NCI-H460 (cell line): ENCODE data around the gene CAPN15. TPM values are rescaled to one million over a fixed set of nuclear protein-coding genes. Genes with fewer than 3 reads are reported as not detected.

ENCODE experiments used
- DNase-seq: peaks from one replicate; pipeline ENCODE4 v3.0.0-alpha.2; 2016; ENCODE audit warnings: low read depth; ENCODE audit errors: extremely low read depth
- total RNA-seq: library from RNA; depleted of rRNA; stranded (reverse); fragments of >200 nt; shearing (Covaris generic); gene quantifications from 2 replicates; pipeline ENCODE4 v1.2.3, GENCODE V29; 2014

CAPN15 gene
- total RNA-seq, 1 experiment from 2014 or later = 32.4 TPM

DNA sequence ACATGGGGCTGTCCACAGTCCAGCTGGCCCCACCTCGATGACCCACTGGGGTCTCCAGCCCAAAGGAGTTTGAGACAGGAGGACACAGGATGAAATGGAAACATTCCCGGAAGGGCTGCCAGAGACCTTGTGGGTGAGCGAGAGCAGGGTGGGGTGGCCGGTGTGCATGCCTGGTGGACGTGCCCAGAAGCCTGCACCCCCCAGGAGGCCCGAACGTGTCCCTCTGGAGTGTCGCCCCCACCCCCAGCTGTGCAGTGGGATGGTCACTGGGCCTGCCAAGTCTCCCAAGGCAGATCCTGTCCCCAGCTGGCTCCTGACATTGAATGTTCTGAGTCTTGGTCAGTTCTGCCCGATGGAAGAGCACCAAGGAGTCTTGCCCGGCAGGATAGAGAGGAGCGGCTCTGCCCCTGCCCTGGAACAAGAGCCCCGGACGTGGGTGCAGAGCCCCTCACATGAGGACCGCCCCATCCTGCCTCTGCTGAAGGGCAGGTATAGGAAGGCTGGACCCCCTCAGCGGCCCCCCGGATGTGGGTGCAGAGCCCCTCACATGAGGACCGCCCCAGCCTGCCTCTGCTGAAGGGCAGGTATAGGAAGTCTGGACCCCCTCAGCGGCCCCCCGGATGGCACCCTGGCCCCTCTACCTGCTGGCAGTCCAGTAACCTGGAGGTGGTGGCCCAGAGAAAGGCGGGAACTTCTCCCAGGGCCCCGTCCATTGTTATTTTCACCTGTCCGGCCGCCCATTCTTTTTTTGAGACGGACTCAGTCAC, 3.1 kb upstream of the CAPN15 start:
- no peak for DNase-seq

DNA sequence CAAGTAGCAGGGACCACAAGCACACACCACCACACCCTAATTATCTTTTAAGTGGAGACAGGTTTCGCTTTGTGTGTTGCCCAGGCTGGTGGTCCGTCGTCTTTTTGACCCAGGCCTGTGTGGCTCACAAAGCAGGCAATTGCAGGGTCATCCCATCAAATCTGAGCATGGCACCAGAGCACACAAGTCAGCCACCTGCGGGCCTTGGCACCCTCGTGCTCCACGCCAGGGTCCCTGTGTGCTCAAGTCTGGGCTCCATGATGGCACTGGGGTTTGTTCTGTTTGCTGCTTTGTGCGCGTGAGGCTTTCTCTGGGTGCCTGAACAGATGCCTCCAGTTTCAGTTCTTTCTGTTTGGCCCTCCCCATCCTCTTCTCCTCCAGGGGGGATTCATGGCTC, 2.4 kb upstream of the CAPN15 start:
- no peak for DNase-seq

DNA sequence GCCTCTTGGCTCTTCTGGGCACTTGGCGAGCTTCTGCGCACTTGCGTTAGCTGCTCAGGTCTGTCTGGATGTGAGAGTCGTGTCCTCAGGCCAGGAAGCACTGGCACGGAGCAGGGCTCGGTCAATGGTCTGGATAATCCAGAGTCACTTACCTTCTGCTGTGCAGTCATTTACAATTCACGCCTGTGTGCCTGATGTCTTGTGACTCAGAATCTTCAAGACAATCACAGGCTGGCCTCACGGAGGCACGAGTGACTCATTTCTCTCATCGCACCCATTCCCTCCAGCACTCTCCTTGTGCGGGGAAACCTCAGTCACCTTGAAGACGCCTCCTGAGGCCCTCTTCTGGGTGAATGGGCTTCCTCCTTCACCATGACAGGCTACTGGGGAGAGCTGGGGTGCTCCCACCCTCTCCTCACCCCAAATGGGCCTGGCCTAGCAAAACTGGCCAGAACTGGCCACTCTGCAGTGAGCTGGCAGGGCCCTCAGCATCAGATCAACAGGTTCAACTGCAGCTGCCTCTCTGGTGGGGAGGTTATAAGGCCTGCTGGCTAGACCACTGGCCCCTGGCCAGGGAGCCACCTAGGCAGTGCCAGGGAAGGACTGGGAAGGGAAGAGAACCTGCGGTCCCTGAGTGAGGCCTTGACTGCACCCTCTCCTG, 1.9 kb upstream of the CAPN15 start:
- peak; percentile 59 for DNase-seq

DNA sequence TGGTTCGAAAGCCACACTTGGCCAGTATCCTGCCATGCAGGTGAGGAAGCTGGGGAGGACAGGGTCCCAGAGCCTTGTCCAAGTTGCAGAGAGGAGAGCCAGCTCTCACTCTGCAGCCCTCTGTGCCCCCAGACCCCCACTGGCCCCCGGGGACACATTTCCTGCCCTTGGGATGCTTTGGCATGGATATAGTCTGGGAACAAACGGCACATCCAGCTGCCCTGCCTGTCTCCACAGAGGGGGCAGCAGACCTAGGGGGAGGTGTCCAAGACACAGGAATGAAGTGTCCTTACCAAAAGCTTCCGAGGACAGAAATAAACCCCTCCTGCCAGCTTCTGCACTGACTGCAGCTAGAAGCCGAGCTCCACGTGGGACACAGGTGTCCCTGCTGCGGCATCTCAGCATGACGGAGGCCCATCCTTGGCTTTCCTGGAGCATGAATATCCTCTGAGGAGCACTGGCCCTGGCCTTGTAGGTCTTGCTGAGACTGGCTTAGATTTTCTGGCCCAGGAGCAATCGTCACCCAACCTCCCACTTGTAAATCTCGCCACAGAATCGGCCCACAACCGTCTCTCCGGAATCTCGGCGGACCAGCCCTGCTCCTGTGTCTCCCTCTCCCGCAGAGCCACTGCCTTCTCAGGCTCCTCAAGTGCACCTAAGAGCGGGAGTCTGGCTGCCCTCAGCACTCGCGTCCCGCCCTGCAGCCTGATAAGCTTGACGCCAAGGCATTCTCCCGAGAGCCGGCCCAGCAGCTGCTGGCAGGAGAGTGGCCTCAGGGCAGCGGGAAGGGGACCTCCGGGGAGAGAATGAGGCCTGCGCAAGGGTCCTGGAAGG, 1.1 kb upstream of the CAPN15 start:
- no peak for DNase-seq

DNA sequence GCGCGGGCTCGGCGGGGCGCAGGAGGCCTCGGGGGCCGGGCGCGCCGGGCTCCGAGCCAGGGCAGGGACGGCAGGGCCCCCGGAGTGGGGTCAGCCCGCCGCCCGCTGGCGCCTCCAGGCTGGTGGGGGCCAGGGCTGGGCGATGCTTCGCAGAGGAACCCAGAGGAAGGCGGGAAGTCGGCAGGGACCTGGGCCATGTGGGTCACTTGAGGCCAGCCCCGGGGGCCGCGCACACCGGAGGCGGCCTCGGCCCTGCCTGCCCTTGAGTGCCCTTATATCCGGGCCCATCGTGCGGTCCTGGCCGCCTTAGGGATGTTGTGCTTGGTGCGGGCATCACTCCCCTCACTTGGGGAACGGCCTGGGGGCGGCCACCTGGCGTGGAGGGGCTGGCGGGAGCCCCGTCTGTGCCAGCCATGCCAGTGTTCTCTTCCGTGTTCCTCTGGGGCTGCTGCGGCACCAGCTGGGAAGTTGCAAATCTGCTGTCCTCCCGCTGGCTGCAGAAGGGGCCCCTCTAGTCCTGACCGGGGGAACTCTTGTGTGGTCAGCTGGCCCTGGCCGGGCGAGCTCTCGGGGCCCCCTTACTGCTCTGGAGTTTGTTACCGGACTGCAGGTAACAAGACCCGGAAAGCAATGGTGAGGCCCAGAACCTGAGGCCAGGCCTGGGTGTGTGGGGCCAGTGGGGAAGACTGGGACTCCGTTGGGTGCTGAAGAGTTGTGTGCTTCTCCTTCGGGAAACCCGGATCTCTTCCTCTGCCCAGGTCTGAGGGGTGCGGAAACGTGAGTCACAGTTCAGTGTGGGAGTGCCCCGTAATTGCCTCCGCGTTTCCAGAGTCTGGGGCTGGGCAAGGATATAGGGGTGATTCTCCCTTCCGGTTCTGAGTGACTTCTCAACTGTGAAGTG, 849 bp downstream of the CAPN15 start:
- peak; percentile 45 for DNase-seq

DNA sequence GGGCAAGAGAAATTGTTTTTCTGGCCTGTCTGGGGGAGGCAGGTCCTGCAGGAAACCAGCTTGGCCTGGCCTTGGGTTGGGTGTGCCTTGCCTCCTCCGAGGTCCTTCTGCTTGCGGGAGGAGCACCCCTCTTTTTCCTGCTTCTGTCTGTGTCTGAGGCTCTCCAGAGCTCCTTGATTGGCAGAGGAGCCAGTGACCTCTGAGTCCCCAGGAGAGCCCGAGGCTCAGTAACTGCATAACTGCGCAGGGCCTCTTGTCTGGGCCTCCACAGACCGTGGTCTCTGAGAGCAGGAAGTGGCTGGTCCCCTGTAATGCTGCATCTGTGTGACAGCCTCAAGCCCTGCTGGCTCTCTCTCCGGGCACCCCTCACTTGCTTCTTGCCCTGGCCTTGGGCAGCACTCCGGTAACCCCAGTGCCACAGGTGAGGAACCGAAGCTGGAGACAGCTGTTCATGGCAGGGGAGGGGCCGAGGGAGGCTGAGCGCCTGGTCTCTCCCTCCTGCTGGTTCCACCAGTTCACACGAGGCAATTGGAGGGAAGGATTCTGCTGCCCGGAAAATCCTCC, 1.6 kb downstream of the CAPN15 start:
- no peak for DNase-seq

DNA sequence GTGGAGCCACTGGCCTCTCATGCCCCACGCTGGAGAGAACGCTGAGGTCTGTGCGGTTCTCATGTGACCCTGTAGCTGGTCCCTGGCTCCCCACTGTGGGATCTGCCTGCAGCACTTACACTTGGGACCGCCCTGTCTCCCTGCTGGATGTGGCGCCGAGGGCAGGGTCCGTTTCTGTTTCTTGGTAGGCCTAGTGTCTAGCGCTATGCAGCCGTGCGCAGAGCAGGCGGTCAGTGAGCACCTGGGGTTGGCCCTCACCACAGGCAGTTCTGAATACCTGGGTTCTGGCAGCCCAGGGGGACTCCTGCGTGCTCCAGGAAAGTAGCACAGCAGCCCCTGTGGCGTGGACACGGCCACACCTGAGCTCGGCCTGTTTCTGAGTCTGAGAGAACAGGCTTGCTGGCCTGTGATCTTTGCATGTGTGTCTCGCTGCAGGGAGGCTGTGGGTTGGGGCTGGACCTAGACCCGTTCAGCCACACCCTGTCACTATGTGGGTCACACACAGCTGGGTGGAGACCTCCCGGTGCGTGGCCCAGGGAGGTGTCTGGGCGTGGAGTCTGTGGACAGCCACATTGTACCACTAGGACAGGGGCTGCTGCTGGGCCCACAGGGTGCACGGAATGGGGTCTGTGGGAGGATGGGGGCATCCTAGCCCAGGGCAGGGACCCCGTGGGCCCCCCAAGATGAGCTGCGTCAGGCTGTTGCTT, 2.8 kb downstream of the CAPN15 start:
- no peak for DNase-seq

DNA sequence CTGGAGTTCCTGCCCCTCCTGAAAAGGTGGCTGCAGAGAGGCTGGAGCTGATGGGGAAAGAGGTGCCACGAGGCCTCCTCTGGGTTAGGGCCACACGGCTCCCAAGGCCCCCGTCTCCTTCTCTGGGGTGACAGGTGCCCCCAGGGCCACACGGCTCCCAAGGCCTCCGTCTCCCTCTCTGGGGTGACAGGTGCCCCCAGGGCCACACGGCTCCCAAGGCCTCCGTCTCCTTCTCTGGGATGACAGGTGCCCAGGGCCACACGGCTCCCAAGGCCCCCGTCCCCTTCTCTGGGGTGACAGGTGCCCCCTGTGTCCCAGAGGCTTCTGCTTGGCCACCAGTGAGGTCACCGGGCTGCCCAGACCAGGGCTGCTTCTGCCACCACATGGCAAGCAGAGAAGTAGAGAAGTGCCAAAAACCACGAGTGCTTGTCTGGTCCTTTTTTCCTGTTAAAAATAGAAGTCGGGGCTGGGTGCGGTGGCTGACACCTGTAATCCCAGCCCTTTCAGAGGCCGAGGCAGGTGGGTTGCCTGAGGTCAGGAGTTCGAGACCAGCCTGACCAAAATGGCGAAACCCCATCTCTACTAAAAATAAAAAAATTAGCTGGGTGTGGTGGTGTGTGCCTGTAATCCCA, 4.1 kb downstream of the CAPN15 start:
- no peak for DNase-seq

DNA sequence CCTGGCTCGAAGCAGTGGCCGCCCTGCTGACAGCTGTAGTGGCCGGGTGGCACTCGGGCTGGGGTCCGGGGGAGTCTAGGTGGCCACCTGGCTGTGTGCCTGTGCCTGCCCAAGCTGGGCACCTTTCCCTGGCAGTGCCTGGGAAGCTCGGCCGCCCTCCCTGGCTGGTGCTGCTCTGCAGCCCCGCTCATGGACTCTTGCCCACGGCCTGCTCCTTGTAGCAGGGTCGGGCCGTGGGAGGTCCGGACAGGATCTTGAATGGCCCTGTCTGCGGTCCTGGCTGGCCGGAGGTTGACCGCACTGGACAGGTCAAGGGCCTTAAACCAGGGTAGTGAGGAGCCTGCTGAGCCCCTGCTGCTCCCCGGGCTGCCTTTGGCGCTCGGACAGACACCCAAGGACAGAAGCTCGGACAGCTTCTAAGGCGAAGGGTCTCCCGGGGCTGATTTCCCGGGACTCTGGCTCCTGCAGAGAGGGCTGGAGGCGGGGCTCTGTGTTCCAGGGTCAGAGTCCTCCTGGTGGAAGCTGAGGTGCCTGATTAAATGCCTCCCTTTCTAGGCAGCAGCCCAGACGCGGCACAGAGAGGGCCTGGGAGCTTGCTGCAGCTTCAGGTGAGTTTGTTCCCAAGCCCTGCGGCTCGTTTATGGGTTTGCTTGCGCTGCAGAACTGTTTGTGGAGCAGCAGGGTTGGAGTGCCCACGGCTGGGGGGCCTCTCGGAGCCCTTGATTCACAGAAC, 6.0 kb downstream of the CAPN15 start:
- no peak for DNase-seq

DNA sequence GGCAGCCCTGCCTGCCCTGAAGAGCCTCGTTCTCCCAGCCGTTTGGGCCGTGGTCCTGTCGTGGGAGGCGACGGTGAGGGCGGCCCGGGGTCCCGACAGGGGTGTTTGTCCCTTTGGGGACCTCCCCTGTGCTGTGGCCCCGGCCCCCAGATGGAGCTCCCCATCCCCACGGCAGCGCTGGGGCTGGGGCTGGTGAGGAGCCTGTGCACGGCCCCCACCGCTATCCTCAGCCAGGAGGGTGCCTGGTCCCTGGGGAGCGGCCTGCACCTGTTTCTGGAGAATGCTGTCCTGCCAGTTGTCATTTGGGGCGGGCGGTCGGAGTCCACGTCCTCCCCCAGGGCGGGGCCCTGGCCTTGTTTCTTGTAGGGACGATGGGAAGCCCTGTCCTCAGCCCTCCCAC, 6.6 kb downstream of the CAPN15 start:
- no peak for DNase-seq

DNA sequence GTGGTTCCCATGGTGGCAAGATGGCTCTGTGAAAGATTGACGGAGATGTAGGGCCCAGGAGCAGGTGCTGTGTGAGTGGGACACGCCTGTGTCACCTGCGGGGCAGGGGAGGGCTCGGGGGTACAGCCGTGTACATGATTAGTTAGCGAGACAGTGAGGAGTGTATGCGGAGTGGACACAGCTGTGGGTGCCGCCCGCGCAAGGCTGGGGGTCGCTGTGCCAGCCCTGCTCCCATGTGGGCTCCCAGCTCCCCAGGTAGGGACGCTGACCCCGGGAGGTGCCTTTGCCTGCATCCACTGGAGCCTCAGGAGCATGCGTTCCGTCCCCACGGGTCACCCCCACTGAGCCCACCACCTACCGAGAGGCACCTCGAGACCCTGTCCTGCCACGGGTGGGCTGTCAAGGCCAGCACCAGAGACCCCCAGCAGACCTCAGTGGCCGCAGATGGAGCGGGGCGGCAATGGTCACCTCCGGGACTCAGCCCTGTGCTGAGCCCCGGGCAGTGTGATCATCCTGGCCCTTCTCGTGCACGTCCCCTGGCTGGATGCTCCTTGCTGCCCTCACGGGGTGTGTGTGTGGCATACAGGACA, 7.4 kb downstream of the CAPN15 start:
- DNase-seq = peak; percentile 49

DNA sequence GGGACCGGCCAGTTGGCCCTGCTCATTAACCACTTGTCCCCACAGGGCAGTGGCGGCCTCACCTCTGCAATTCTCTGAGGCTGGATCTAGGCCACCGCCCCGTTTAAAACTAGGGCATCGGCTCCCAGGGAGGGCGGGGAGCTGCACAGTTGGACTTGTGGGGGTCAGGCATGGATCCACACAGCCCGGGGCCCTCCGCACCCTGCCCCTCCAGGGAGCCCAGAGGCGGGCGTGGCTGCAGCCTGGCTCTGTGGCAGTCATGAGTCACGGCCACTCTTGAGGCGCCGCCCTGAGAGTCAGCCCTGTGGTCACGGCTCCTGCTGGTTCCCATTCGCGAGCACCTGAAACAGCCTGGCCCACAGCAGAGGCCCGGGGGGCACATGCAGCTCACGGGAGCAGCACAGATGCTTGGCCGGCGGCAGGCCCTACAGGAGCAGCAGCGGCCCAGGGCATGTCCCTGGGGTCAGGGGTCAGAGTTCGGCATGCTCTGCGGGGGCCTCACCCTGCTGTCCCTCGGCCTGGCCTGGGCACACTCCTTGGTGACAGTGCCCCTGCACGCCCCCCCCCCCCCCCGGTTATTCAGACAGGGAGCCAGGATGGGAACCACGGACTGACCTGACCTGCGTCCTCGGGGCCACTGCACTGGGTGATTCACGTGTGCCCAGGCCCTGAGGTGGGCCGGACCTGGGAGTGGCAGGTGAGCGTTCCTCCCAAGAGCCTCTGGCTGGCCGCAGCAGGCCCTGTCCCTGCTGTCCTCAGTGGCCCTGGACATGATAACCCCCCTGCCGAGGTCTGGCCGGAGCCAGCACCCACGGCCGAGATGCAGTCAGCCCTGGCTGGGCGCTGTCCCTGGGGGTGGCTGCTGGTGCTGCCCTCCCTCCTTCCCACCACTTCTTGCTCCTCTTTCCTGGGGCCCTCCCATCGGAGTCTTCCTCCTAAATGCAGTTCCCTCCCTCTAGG, 8.2 kb downstream of the CAPN15 start:
- DNase-seq = peak; percentile 79

DNA sequence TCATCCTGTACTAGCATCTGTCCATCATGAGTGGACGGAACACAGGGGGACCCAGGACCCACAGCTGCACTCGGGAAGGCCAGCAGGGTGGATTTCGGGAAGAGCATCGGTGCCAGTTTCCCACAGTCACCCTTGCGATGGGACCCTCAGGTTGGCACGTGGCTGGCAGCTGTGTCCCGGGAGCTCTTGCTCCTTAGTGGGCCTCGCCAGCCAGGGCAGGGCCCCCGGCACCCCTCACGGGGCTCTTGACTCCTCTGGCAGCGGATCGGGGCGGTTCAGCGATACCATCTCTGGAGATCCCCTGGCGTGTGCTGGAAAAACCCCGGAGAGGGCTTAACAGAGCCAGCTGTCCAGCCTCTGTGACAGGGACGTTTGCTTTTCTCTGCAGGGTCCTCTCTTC, 9.2 kb downstream of the CAPN15 start:
- DNase-seq = no peak

DNA sequence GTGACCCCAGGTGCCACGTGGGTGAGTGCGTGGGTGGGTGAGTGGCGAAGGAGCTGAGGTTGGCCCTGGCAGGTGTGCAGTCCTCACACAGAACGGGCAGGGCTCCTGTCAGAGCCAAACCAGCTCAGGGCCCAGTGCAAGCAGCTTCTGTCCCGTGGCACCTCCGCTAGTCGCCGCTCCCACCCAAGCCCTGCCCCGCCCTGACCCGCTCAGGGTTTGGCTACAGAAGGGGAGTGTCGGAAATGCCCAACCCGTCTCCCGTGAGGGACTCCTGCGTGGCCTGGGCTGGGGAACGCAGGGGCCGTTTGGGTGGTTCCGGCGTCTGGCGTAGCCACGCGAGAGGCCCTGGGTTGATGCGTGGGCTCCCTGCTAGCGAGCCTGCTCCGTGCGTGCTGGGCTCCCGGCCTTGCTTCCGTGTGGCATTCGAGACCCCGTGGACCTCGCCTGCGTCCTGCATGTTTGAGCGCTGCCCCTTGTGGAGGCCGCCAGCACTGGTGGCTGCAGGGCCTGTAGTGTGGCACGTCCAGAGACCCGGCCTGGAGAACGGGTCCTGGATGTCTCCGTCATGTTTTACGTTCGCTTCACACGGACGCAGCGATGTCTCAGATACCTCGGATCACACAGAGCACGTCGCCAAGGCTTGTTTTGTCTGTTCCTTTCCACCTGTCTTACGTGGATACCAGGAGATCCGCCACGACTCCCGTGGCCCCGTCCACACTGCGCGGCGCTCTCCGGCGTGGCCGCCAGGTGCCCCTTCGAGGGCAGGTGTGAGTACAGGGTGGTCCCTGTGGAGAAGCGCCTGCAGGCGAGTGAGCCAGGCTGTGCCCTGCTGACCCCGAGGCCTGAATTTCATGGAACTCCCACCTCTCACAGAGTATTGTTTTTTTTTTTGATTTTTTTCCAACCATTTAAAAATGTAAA, 10.2 kb downstream of the CAPN15 start:
- DNase-seq = no peak

DNA sequence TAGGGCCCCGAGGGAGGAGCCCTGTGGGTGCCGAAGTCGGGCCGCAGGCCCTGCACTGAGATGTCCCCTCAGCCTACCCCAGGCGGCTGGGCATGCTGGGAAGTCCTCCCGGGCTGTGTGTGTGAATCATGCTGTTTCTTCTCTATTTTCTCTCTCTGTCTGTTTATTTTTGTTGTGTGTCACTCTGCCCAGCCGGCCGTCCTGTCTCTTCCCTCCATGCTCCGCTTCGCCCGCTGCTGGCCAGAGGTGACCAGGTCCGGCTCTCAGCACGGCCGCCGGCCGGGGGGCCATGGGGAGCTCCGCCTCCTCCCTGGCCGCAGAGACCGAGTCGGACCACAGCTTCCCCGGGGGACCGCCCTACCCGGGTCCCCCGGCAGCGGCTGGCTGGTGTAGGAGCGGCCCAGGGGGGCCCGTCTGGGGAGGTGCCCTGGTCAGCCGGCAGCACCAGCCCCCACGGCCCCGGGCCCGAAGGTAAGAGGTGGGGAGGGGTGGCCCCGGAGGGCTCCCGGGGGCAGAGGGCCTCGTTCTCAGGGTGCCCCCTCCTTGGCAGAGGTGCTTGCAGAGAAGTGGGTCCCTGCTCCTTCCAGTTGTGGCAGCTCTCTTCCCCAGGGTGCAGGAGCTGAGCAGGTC, 12.5 kb downstream of the CAPN15 start:
- DNase-seq = peak; percentile 17
